Keratinocyte (primary cell): Measurements from ENCODE around the gene GRAMD2B. TPM values are rescaled to one million over a fixed set of nuclear protein-coding genes. Genes with fewer than 3 reads are reported as not detected.
A peak's percentile ranks its signal among the peaks of the same experiment; 100 is the strongest.

Experiments
- DNase-seq: peaks from one replicate; pipeline ENCODE4 v3.0.0-alpha.2; 2011; ENCODE audit warnings: low read depth, missing footprints, low spot score
- FAIRE-seq: peaks from 2 replicates; lab custom pipeline; 2011; peaks lifted over from hg19 to GRCh38; lab: Jason Lieb, UNC
- H2AFZ ChIP-seq: 2 replicates; pipeline ENCODE4 v1.6.0; 2012; ENCODE audit warnings: low read length, control low read depth, inconsistent platforms; ENCODE audit not compliant: control insufficient read depth
- H3K27ac ChIP-seq: 2 replicates; pipeline ENCODE4 v1.5.1; 2011; ENCODE audit warnings: low read length; ENCODE audit not compliant: control insufficient read depth, insufficient read depth
- H3K27me3 ChIP-seq: 3 replicates; pipeline ENCODE4 v1.6.0; 2011; ENCODE audit warnings: low read length; ENCODE audit not compliant: control insufficient read depth, insufficient read depth; ENCODE audit errors: extremely low read depth
- H3K36me3 ChIP-seq, 2 experiments: 2 replicates in 1 of 2; 3 replicates in 1 of 2; pipeline ENCODE4 v1.5.1; 2011; ENCODE audit warnings: low read length in 2 of 2, mild to moderate bottlenecking in 1 of 2; ENCODE audit not compliant: control insufficient read depth in 2 of 2, insufficient read depth in 2 of 2; ENCODE audit errors: extremely low read depth in 1 of 2
- H3K4me1 ChIP-seq: 3 replicates; pipeline ENCODE4 v1.5.1; 2011; ENCODE audit warnings: low read length; ENCODE audit not compliant: control insufficient read depth, insufficient read depth; ENCODE audit errors: extremely low read depth
- H3K4me2 ChIP-seq: 3 replicates; pipeline ENCODE4 v1.6.0; 2011; ENCODE audit warnings: low read depth, low read length; ENCODE audit not compliant: control insufficient read depth, insufficient read depth; ENCODE audit errors: extremely low read depth
- H3K4me3 ChIP-seq, 3 experiments: fragments of 200-600 bp in 1 of 3; sonication (generic) in 1 of 3; 2 replicates in 2 of 3; 3 replicates in 1 of 3; pipeline ENCODE4 v1.5.1; 2011 to 2016; ENCODE audit warnings: low read length in 3 of 3, mild to moderate bottlenecking in 3 of 3, control low read depth in 2 of 3, inconsistent platforms in 1 of 3, low read depth in 1 of 3, mixed read lengths in 1 of 3, mixed run types in 1 of 3, moderate library complexity in 1 of 3; ENCODE audit not compliant: control insufficient read depth in 2 of 3, insufficient read depth in 2 of 3; ENCODE audit errors: extremely low read depth in 1 of 3
- H3K79me2 ChIP-seq: 2 replicates; pipeline ENCODE4 v1.6.0; 2012; ENCODE audit warnings: low read length; ENCODE audit not compliant: control insufficient read depth, insufficient read depth
- H3K9ac ChIP-seq: 3 replicates; pipeline ENCODE4 v1.6.0; 2011; ENCODE audit warnings: low read length; ENCODE audit not compliant: control insufficient read depth, insufficient read depth; ENCODE audit errors: extremely low read depth
- H3K9me1 ChIP-seq: 3 replicates; pipeline ENCODE4 v1.6.0; 2011; ENCODE audit warnings: low read length; ENCODE audit not compliant: control insufficient read depth, insufficient read depth; ENCODE audit errors: extremely low read depth
- H3K9me3 ChIP-seq: 2 replicates; pipeline ENCODE4 v1.5.1; 2012; ENCODE audit warnings: low read depth, low read length; ENCODE audit not compliant: control insufficient read depth
- H4K20me1 ChIP-seq: 3 replicates; pipeline ENCODE4 v1.6.0; 2011; ENCODE audit warnings: low read length; ENCODE audit not compliant: control insufficient read depth, insufficient read depth; ENCODE audit errors: extremely low read depth
- EZH2 ChIP-seq: IDR thresholded peaks from one replicate; pipeline ENCODE4 v1.6.1; 2012; ENCODE audit warnings: inconsistent platforms, mild to moderate bottlenecking, low read length, moderate library complexity
- dilution Hi-C: fragments of 300-500 bp; cut with MboI; formaldehyde crosslinking; loops from one replicate; pipeline ENCODE4 v1.7.0; 2020; ENCODE audit warnings: low sequenced_read_pairs; ENCODE audit not compliant: extremely low pct_ligation_motif_present
- polyA plus RNA-seq, 5 experiments: library from polyadenylated mRNA; depleted of rRNA in 3 of 5; stranded (reverse) in 3 of 5; stranded (forward) in 1 of 5; unstranded in 1 of 5; fragments of >200 nt; gene quantifications; 1 replicate in 1 of 5; 2 replicates in 3 of 5; 3 replicates in 1 of 5; pipeline versions ENCODE4 v1.2.1 to v1.2.3, GENCODE V29; 2011 to 2012; ENCODE audit warnings: missing spikeins in 2 of 5, low read depth in 1 of 5, low replicate concordance in 1 of 5
- TF ChIP-seq, protein P1 (sequence below), 3 experiments: IDR thresholded peaks in 1 of 3; conservative IDR thresholded peaks in 1 of 3; optimal IDR thresholded peaks in 1 of 3; 2 replicates in 2 of 3; 3 replicates in 1 of 3; pipeline versions ENCODE3 to v1.5.1; 2011; ENCODE audit warnings: low read length in 3 of 3, mild to moderate bottlenecking in 3 of 3, moderate library complexity in 2 of 3, control low read depth in 1 of 3, inconsistent platforms in 1 of 3; ENCODE audit not compliant: insufficient read depth in 2 of 3; ENCODE audit errors: extremely low read depth in 1 of 3

Gene GRAMD2B
- polyA plus RNA-seq, 1 donor (not counting 4 experiments of a cell fraction or from before 2014, with no cell fraction given), result 45.9 TPM

DNA sequence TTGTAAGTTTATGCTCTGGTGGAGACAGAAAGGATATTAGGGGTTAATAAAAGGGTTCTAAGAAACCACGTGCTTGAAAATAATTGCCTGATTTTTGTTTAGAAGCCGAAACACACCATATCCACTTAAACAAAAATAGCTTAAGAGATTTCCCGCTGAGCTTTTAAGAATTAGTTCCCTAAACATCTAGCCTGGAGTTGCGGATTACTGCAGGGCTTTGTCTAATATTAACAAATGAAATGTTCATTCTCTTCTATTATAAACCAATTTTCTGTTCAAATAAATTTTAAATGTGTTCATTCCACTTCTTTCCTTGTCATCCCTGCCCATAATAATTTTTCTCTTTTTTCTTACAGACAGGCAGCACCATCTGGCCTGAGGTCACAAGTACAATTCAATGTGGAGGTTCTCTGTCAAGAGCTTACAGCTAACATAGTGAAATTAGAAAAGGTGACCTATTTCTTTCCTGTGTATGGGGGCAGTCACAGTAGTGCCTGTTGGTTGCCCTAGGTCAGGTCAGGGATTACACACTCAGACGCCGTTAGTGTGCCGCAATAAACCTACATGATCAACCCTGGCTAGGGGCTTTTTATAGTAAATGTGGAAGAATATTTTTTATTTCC is 65.3 kb downstream of the GRAMD2B start:
- Histone ChIP-seq H3K27ac (no peak overlapping the region), H2AFZ (no peak overlapping the region), H3K9ac (no peak overlapping the region), H3K79me2 (no peaks in the 10 kb centered on the region), H3K4me2 (no peak overlapping the region), H3K4me1 (peaks cover 6% of the 10 kb centered on the region), H3K4me3 (no peak overlapping the region), H3K36me3 (peaks cover 39 to 47% of the 10 kb centered on the region in 2 experiments), H3K9me3 (no peaks in the 10 kb centered on the region), H4K20me1 (no peaks in the 10 kb centered on the region), H3K27me3 (no peaks in the 10 kb centered on the region), H3K9me1 (no peaks in the 10 kb centered on the region)
- TF ChIP-seq, protein P1, sequence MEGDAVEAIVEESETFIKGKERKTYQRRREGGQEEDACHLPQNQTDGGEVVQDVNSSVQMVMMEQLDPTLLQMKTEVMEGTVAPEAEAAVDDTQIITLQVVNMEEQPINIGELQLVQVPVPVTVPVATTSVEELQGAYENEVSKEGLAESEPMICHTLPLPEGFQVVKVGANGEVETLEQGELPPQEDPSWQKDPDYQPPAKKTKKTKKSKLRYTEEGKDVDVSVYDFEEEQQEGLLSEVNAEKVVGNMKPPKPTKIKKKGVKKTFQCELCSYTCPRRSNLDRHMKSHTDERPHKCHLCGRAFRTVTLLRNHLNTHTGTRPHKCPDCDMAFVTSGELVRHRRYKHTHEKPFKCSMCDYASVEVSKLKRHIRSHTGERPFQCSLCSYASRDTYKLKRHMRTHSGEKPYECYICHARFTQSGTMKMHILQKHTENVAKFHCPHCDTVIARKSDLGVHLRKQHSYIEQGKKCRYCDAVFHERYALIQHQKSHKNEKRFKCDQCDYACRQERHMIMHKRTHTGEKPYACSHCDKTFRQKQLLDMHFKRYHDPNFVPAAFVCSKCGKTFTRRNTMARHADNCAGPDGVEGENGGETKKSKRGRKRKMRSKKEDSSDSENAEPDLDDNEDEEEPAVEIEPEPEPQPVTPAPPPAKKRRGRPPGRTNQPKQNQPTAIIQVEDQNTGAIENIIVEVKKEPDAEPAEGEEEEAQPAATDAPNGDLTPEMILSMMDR (optimal IDR thresholded peaks at IDR 0.05 in 1 of 3, IDR thresholded peaks at IDR 0.05 in 1 of 3, conservative IDR thresholded peaks at IDR 0.05 in 1 of 3; ENCODE audit: extremely low read depth in 1 of 3, insufficient read depth in 2 of 3, low read length in 3 of 3), result no peak
- no peak for TF ChIP-seq EZH2
- dilution Hi-C loops, result no loop called here
- no peak for FAIRE-seq
- no peak for DNase-seq

DNA sequence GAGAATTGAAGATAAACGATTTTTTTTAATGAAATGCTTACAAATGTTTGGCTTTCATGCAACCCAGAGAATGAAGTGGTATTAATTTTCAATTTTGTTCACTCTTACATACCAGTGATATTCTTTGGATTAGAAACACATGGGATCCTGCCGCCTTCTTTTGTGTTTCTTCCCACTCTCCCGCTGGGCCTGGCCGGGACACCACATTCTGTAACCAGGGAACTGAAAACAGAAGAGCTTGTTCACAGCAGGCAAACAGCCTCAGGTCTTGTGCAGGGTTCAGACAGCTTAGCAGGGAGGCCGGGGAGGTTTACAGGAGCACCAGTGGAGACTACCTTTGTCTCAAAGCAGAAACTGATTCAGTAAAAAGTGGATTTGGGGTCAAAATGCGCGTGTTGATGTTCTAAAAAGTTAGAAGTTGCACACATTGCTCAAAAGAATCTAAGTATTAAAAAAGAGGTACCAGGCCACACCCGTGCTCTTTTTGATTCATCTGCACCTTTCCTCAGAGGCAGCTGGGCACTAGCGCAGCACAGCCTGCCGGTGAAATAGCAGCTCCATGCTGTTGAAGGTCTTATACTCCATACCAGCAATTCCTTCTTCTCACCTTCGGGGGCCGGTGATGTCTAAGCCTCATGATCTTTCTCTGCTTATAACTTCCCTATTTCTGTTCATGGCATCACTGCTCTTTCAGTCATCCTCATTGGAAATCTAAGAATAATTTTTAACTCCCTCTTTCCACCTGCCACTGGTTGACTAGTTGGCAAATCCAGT is 67.1 kb downstream of the GRAMD2B start:
- FAIRE-seq, result no peak
- Histone ChIP-seq H3K27ac (no peak overlapping the region), H3K9ac (peak overlapping the region; percentile 26), H3K4me2 (no peak overlapping the region), H3K9me1 (no peaks in the 10 kb centered on the region), H3K27me3 (no peaks in the 10 kb centered on the region), H3K36me3 (peaks cover 39 to 44% of the 10 kb centered on the region in 2 experiments), H3K9me3 (no peaks in the 10 kb centered on the region), H2AFZ (no peak overlapping the region), H4K20me1 (no peaks in the 10 kb centered on the region), H3K79me2 (no peaks in the 10 kb centered on the region), H3K4me3 (no peak overlapping the region), H3K4me1 (peaks cover 6% of the 10 kb centered on the region)
- dilution Hi-C loops, result no loop called here
- no peak for TF ChIP-seq EZH2
- TF ChIP-seq, protein P1 (optimal IDR thresholded peaks at IDR 0.05 in 1 of 3, IDR thresholded peaks at IDR 0.05 in 1 of 3, conservative IDR thresholded peaks at IDR 0.05 in 1 of 3; ENCODE audit: extremely low read depth in 1 of 3, insufficient read depth in 2 of 3, low read length in 3 of 3), result peak; percentile 47 to 63 (median 58)
- no peak for DNase-seq
